ENCODE measurements around the gene CS. TPM values are rescaled to one million over a fixed set of nuclear protein-coding genes. Genes with fewer than 3 reads are reported as not detected.

The CS gene
- total RNA-seq, 1 experiment from 2014 or later: 250 TPM

DNA sequence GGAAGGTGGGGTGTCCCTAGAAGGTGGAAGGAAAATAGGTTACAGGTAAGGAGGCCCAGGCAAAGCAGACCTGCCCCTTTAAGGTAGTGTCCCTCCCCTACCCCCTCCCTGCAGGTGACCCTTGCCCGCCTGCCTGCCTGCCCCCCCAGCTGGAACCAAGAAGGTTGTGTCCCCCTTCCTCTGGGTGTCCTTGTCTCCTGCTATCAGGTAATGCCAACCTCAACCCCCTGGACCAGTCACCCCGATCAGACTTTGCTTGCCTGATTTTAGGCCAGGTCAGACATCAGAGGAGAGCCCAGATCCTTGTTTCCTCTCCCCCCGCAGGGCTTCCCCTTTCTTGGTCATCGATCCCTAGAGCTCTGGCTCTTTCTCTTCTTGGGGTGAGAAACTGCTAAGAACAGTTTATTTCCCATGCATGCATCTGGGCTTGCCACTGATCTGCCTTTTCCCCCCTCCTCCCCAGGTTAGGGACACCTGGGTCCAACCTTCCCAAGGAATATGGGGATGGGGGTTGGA is 70.2 kb downstream of the CS start, which contains the start of gene SLC39A5:
Gene SLC39A5, plus strand, starts transcription at position 136 of the 516 bp plus-strand sequence. CDS start 1,224 bp downstream, outside the sequence.
- H3K4me3 Mint-ChIP-seq: no peak within 1 kb of the TSS; a peak in 1 of 5 replicates
- no peaks in the 10 kb centered on the region for H3K23me2 ChIP-seq (ENCODE audit: insufficient read length, low read depth, low read length, poor library complexity, severe bottlenecking)
- TF ChIP-seq, protein P1, sequence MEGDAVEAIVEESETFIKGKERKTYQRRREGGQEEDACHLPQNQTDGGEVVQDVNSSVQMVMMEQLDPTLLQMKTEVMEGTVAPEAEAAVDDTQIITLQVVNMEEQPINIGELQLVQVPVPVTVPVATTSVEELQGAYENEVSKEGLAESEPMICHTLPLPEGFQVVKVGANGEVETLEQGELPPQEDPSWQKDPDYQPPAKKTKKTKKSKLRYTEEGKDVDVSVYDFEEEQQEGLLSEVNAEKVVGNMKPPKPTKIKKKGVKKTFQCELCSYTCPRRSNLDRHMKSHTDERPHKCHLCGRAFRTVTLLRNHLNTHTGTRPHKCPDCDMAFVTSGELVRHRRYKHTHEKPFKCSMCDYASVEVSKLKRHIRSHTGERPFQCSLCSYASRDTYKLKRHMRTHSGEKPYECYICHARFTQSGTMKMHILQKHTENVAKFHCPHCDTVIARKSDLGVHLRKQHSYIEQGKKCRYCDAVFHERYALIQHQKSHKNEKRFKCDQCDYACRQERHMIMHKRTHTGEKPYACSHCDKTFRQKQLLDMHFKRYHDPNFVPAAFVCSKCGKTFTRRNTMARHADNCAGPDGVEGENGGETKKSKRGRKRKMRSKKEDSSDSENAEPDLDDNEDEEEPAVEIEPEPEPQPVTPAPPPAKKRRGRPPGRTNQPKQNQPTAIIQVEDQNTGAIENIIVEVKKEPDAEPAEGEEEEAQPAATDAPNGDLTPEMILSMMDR (conservative IDR thresholded peaks at IDR 0.05): no peak

More for the DNA sequence above, 70.2 kb downstream of the CS start, which contains the start of gene SLC39A5:
- Histone ChIP-seq H3K9ac (ENCODE audit: extremely low read depth, insufficient read length, low read length) (no peak within 1 kb of the TSS), H3K18ac (ENCODE audit: insufficient read length, low read depth, low read length) (no peak within 1 kb of the TSS), H3K14ac (ENCODE audit: insufficient read depth, low read length) (no peak within 1 kb of the TSS), H3K4me1 (ENCODE audit: insufficient read depth, low read length) (no peaks in the 10 kb centered on the region), H4K91ac (ENCODE audit: insufficient read length, low read depth, low read length) (no peak within 1 kb of the TSS), H4K5ac (ENCODE audit: insufficient read length, low read depth, low read length) (no peak within 1 kb of the TSS), H3K79me2 (ENCODE audit: insufficient read depth, low read length) (no peaks in the 10 kb centered on the region), H2AK5ac (ENCODE audit: insufficient read length, low read length) (no peak within 1 kb of the TSS), H2BK15ac (ENCODE audit: low read depth, low read length) (no peak within 1 kb of the TSS), H3K79me1 (ENCODE audit: insufficient read depth, low read depth, low read length, poor library complexity, severe bottlenecking) (no peaks in the 10 kb centered on the region), H2BK12ac (ENCODE audit: insufficient read length, low read depth, low read length) (no peak within 1 kb of the TSS), H3T11ph (ENCODE audit: low read length) (no peak within 1 kb of the TSS), H2BK120ac (ENCODE audit: low read depth, low read length, poor library complexity, severe bottlenecking) (no peak within 1 kb of the TSS), H2BK5ac (ENCODE audit: insufficient read length, low read length) (no peak within 1 kb of the TSS), H2AFZ (ENCODE audit: low read length) (no peak within 1 kb of the TSS), H4K8ac (replicated peaks; ENCODE audit: insufficient read length, low read depth, low read length) (no peak within 1 kb of the TSS), H2BK20ac (ENCODE audit: low read depth, low read length, poor library complexity, severe bottlenecking) (no peak within 1 kb of the TSS), H3K27me3 (ENCODE audit: insufficient read depth, low read length) (no peaks in the 10 kb centered on the region), H3K9me3 (ENCODE audit: control insufficient read depth, low read depth, low read length) (no peaks in the 10 kb centered on the region), H3K27ac (ENCODE audit: insufficient read length, low read depth, low read length) (no peak within 1 kb of the TSS), H3K23ac (ENCODE audit: insufficient read length, low read depth, low read length) (no peak within 1 kb of the TSS), H3K4me2 (ENCODE audit: insufficient read depth, insufficient read length, low read length) (no peak within 1 kb of the TSS), H3K56ac (ENCODE audit: insufficient read length, low read depth, low read length) (no peak within 1 kb of the TSS), H4K20me1 (ENCODE audit: control insufficient read depth, insufficient read depth, insufficient read length) (peaks cover 3% of the 10 kb centered on the region), H3K4ac (ENCODE audit: low read depth, low read length) (no peak within 1 kb of the TSS)
- H3K27ac Mint-ChIP-seq: no peak within 1 kb of the TSS; a peak in 1 of 7 replicates
- H3K36me3 Mint-ChIP-seq (ENCODE audit: insufficient read depth in 1 of 3, low read depth in 3 of 3): peaks cover 2 to 17% (median 10%) of the 10 kb centered on the region in 3 experiments; a peak in 5 of 7 replicates
- peaks cover 9% of the 10 kb centered on the region for H3K27me3 Mint-ChIP-seq (ENCODE audit: low read depth)
- peaks cover 15 to 18% of the 10 kb centered on the region in 2 experiments for H3K4me1 Mint-ChIP-seq
- no CpG with 5 or more reads among the region's 4 CpGs for WGBS (ENCODE audit: extremely low coverage, insufficient read length, low lambda C conversion rate)
- DNase-seq: no peak
- H3K9me3 Mint-ChIP-seq: no peaks in the 10 kb centered on the region; a peak in 1 of 5 replicates

All from H9 (cell line).